ENCODE results near the gene ATG9B. TPM values are rescaled to one million over a fixed set of nuclear protein-coding genes. Genes with fewer than 3 reads are reported as not detected.

The ATG9B gene
- total and polyA plus RNA-seq, 2 of the 13 experiments (the other 11 are each of a cell fraction or from before 2014, with no cell fraction given): 0.24 TPM; not detected in 1

- TF ChIP-seq MYPOP (CRISPR knock-in tag; IDR thresholded peaks at IDR 0.05): no peak
- 0 out of 2 replicates have a peak, but pooled peaks have one; percentile 33 for TF ChIP-seq NCOA1 (CRISPR knock-in tag; IDR thresholded peaks at IDR 0.05)
- TF ChIP-seq NFKB2 (CRISPR knock-in tag; IDR thresholded peaks at IDR 0.05; ENCODE audit: borderline replicate concordance): no peak
- TF ChIP-seq FOSL2 (CRISPR knock-in tag; IDR thresholded peaks at IDR 0.05): no peak
- no peak for TF ChIP-seq ZMYM4 (CRISPR knock-in tag; IDR thresholded peaks at IDR 0.05)
- no peak for TF ChIP-seq ZNF781 (CRISPR knock-in tag; IDR thresholded peaks at IDR 0.05; ENCODE audit: borderline replicate concordance, not compliant biosample characterization)
- TF ChIP-seq ZNF12 (CRISPR knock-in tag; IDR thresholded peaks at IDR 0.05): no peak
- no peak for TF ChIP-seq LCORL (IDR thresholded peaks at IDR 0.05)
- TF ChIP-seq LCORL (CRISPR knock-in tag; IDR thresholded peaks at IDR 0.05): peak; percentile 10; the same call in 1 of the 2 replicates
- TF ChIP-seq ZNF720 (CRISPR knock-in tag; IDR thresholded peaks at IDR 0.05): no peak
- no peak for TF ChIP-seq HOXA7 (CRISPR knock-in tag; IDR thresholded peaks at IDR 0.05)
- no peak for TF ChIP-seq ZNF777 (CRISPR knock-in tag; IDR thresholded peaks at IDR 0.05)
- TF ChIP-seq MTF2 (CRISPR knock-in tag; IDR thresholded peaks at IDR 0.05; ENCODE audit: borderline replicate concordance): no peak
- no peak for TF ChIP-seq ZBTB7A (CRISPR knock-in tag; IDR thresholded peaks at IDR 0.05)
- no peak for TF ChIP-seq ZBTB4 (CRISPR knock-in tag; IDR thresholded peaks at IDR 0.05; ENCODE audit: borderline replicate concordance)
- no peak for TF ChIP-seq THAP7 (CRISPR knock-in tag; IDR thresholded peaks at IDR 0.05)
- TF ChIP-seq ELF4 (CRISPR knock-in tag; IDR thresholded peaks at IDR 0.05; ENCODE audit: borderline replicate concordance): no peak
- no peak for TF ChIP-seq TCF12 (IDR thresholded peaks at IDR 0.05)
- no peak for TF ChIP-seq TCF12 (CRISPR knock-in tag; IDR thresholded peaks at IDR 0.05)
- no peak for TF ChIP-seq ZNF296 (CRISPR knock-in tag; conservative IDR thresholded peaks at IDR 0.05)
- TF ChIP-seq GLMP (CRISPR knock-in tag; IDR thresholded peaks at IDR 0.05; ENCODE audit: borderline replicate concordance): no peak
- no peak for TF ChIP-seq ZNF746 (CRISPR knock-in tag; IDR thresholded peaks at IDR 0.05)
- no peak for TF ChIP-seq ZNF18 (CRISPR knock-in tag; IDR thresholded peaks at IDR 0.05; ENCODE audit: insufficient replicate concordance)
- TF ChIP-seq ZNF678 (CRISPR knock-in tag; IDR thresholded peaks at IDR 0.05): no peak
- no peak for TF ChIP-seq ZNF547 (CRISPR knock-in tag; IDR thresholded peaks at IDR 0.05)
Measured at GRCh38 chr7:151010037-151010306, 14.3 kb downstream of the ATG9B start (continued).
